Lung (tissue), 12 donors: ENCODE results near the gene ST3GAL3. TPM values are rescaled to one million over a fixed set of nuclear protein-coding genes. Genes with fewer than 3 reads are reported as not detected.

Experiments
- ATAC-seq: fragments of 200-7000 bp; cut with Tn5 transposase; one replicate; pipeline ENCODE4 v1.9.1; 2020; ENCODE audit warnings: moderate number of reproducible peaks; ENCODE audit not compliant: insufficient read depth, low FRiP score
- DNase-seq, 3 donors: peaks; one replicate each; pipeline ENCODE4 v3.0.0-alpha.2; 2013 to 2017
- H3K27ac ChIP-seq, 2 donors: one replicate each; pipeline ENCODE4 v1.5.1; 2013; ENCODE audit warnings: mild to moderate bottlenecking in 2 of 2, moderate library complexity in 2 of 2, control low read depth in 1 of 2, inconsistent platforms in 1 of 2, low read depth in 1 of 2, low read length in 1 of 2
- H3K27me3 ChIP-seq, 3 donors: one replicate each; pipeline ENCODE4 v1.5.1; 2013; ENCODE audit warnings: low read length in 2 of 3; ENCODE audit not compliant: control insufficient read depth in 3 of 3, insufficient read depth in 3 of 3
- H3K36me3 ChIP-seq, 4 donors: one replicate each; pipeline ENCODE4 v1.5.1; 2013; ENCODE audit warnings: low read length in 4 of 4, mild to moderate bottlenecking in 1 of 4, moderate library complexity in 1 of 4; ENCODE audit not compliant: control insufficient read depth in 4 of 4, insufficient read depth in 4 of 4
- H3K4me1 ChIP-seq, 5 donors: one replicate each; pipeline ENCODE4 v1.5.1; 2013; ENCODE audit warnings: low read length in 5 of 5, mild to moderate bottlenecking in 2 of 5, moderate library complexity in 1 of 5; ENCODE audit not compliant: control insufficient read depth in 5 of 5, insufficient read depth in 5 of 5
- H3K4me3 ChIP-seq: one replicate; pipeline ENCODE4 v1.5.1; 2013; ENCODE audit warnings: mild to moderate bottlenecking, control low read depth, moderate library complexity
- H3K9ac ChIP-seq, 2 donors: one replicate each; pipeline ENCODE4 v1.5.1; 2013; ENCODE audit warnings: low read length in 2 of 2, control low read depth in 1 of 2; ENCODE audit not compliant: insufficient read depth in 1 of 2
- H3K9me3 ChIP-seq, 4 donors: one replicate each; pipeline ENCODE4 v1.5.1; 2013; ENCODE audit warnings: low read length in 3 of 4, mild to moderate bottlenecking in 1 of 4, moderate library complexity in 1 of 4; ENCODE audit not compliant: control insufficient read depth in 4 of 4, insufficient read depth in 3 of 4
- CTCF ChIP-seq: IDR thresholded peaks from 2 replicates; pipeline ENCODE4 v1.5.1; 2012; ENCODE audit warnings: mild to moderate bottlenecking; ENCODE audit errors: control extremely low read depth, extremely low read depth
- WGBS, 2 donors: extraction: QIAGEN DNeasy Blood & Tissue Kit; methylation state at CpG; one replicate each; pipeline ENCODE4 v1.1.7; 2013; 5-methylcytosine and 5-hydroxymethylcytosine counted together
- polyA plus RNA-seq, 2 donors: library from polyadenylated mRNA; stranded (reverse); fragments of 200-250 nt; gene quantifications; one replicate each; pipeline ENCODE4 v1.2.1, GENCODE V29; 2013
- total RNA-seq, 2 donors: library from RNA; depleted of rRNA in 1 of 2; stranded (reverse); fragments of >200 nt in 1 of 2; gene quantifications; one replicate each; pipeline ENCODE4 v1.2.1, GENCODE V29; 2014 to 2021
- donor health status: control.
- donor health status: control.
- donor health status: Bipolar disorder and iron deficiency.
- donor health status: healthy.
- donor health status: DM: yes; HTN: yes; CAD: no.

Gene ST3GAL3
- total and polyA plus RNA-seq, 4 donors, result 8.4 to 28.0 (median 17.1) TPM

GRCh38 chr1:43687301-43688108, 19.8 kb upstream of the ST3GAL3 start:
- H3K9me3 ChIP-seq, result no peaks in the 10 kb centered on the region
- H3K36me3 ChIP-seq, result peaks cover 56 to 79% (median 73%) of the 10 kb centered on the region in 4 donors
- no peak overlapping the region for H3K9ac ChIP-seq
- WGBS, 2 donors, result 72 to 76% methylated on average over 5 of the region's 5 CpGs
- H3K27me3 ChIP-seq, result no peaks in the 10 kb centered on the region
- ATAC-seq, result no peak
- no peak for TF ChIP-seq CTCF
- no peaks in the 10 kb centered on the region for H3K4me1 ChIP-seq
- no peak for DNase-seq
- H3K27ac ChIP-seq, result no peak overlapping the region
- no peak overlapping the region for H3K4me3 ChIP-seq

GRCh38 chr1:43688109-43688387, 19.3 kb upstream of the ST3GAL3 start:
- Histone ChIP-seq H3K36me3 (peaks cover 61 to 80% (median 76%) of the 10 kb centered on the region in 4 donors), H3K4me3 (no peak overlapping the region), H3K27me3 (no peaks in the 10 kb centered on the region), H3K4me1 (no peaks in the 10 kb centered on the region), H3K9ac (no peak overlapping the region), H3K27ac (no peak overlapping the region), H3K9me3 (no peaks in the 10 kb centered on the region)
- ATAC-seq (no peak), DNase-seq (no peak)
- TF ChIP-seq CTCF, result no peak
- WGBS, 2 donors, result 96 to 99% methylated on average over 2 of the region's 2 CpGs

- 44 to 54% methylated on average over 2 of the region's 2 CpGs for WGBS, 2 donors
- Histone ChIP-seq H3K9me3 (no peaks in the 10 kb centered on the region), H3K4me3 (no peak overlapping the region), H3K9ac (no peak overlapping the region), H3K36me3 (peaks cover 61 to 83% (median 77%) of the 10 kb centered on the region in 4 donors), H3K27me3 (no peaks in the 10 kb centered on the region), H3K27ac (no peak overlapping the region), H3K4me1 (no peaks in the 10 kb centered on the region)
- ATAC-seq (no peak), DNase-seq (no peak)
- TF ChIP-seq CTCF, result no peak
Measured at GRCh38 chr1:43688594-43689000, 18.7 kb upstream of the ST3GAL3 start.

- no peak for TF ChIP-seq CTCF
- 82 to 92% methylated on average over 2 of the region's 2 CpGs for WGBS, 2 donors
- Histone ChIP-seq H3K4me3 (no peak overlapping the region), H3K9ac (no peak overlapping the region), H3K27me3 (no peaks in the 10 kb centered on the region), H3K27ac (no peak overlapping the region), H3K36me3 (peaks cover 61 to 85% (median 77%) of the 10 kb centered on the region in 4 donors), H3K9me3 (no peaks in the 10 kb centered on the region), H3K4me1 (no peaks in the 10 kb centered on the region)
- no peak for DNase-seq
- ATAC-seq, result no peak
Measured at GRCh38 chr1:43689289-43689688, 18.0 kb upstream of the ST3GAL3 start.
